Fibroblast of mammary gland (primary cell): ENCODE data around the gene SAFB2.

Source experiments
- DNase-seq: peaks from one replicate; pipeline ENCODE4 v3.0.0-alpha.2; 2010; ENCODE audit warnings: low read depth
- H3K4me3 ChIP-seq: 2 replicates; pipeline ENCODE4 v1.5.1; 2011; ENCODE audit warnings: low read depth, mild to moderate bottlenecking, low read length, moderate library complexity; ENCODE audit not compliant: control insufficient read depth
- CTCF ChIP-seq: conservative IDR thresholded peaks from 2 replicates; pipeline ENCODE4 v1.5.1; 2011; ENCODE audit warnings: low read depth, low read length, inconsistent platforms; ENCODE audit not compliant: control insufficient read depth, insufficient read depth

Gene SAFB2

GRCh38 chr19:5603626-5604025, 18.9 kb downstream of the SAFB2 start:
- DNase-seq = no peak
- TF ChIP-seq CTCF = no peak
- no peak overlapping the region for H3K4me3 ChIP-seq

- H3K4me3 ChIP-seq = no peak overlapping the region
- DNase-seq = no peak
- no peak for TF ChIP-seq CTCF
These were observed 21.8 kb downstream of the SAFB2 start for GRCh38 chr19:5600797-5601196.

- no peak overlapping the region for H3K4me3 ChIP-seq
- DNase-seq = no peak
- TF ChIP-seq CTCF = no peak
These were observed 26.8 kb downstream of the SAFB2 start for GRCh38 chr19:5595745-5596144.

GRCh38 chr19:5595129-5595528, 27.4 kb downstream of the SAFB2 start:
- TF ChIP-seq CTCF = no peak
- H3K4me3 ChIP-seq = no peak overlapping the region
- no peak for DNase-seq

GRCh38 chr19:5594521-5594950, 28.0 kb downstream of the SAFB2 start:
- no peak for TF ChIP-seq CTCF
- DNase-seq = no peak
- H3K4me3 ChIP-seq = no peak overlapping the region

- no peak overlapping the region for H3K4me3 ChIP-seq
- TF ChIP-seq CTCF = no peak
- no peak for DNase-seq
These were observed 29.0 kb downstream of the SAFB2 start for GRCh38 chr19:5593343-5594255.
